Stimulated activated CD8-positive, alpha-beta memory T cell treated with anti-CD3 and anti-CD28 coated beads, Interleukin-12 subunit alpha, Interleukin-12 subunit beta, amount 100 ng/mL, for 4 hours (primary cell): Measurements from ENCODE around the gene SUSD4.
"Not testable (repeated sequence)": the region's sequence is repeated elsewhere in the genome, so short reads cannot be mapped to it uniquely, and the experiment has no call there.

Source experiments
- DNase-seq: peaks from one replicate; pipeline ENCODE4 v3.0.0-alpha.2; 2020; ENCODE audit warnings: low read depth

The SUSD4 gene

GRCh38 chr1:223291796-223292195 is 72.2 kb downstream of the SUSD4 start:
- DNase-seq, result no peak

GRCh38 chr1:223290397-223290796 is 73.6 kb downstream of the SUSD4 start:
- DNase-seq, result no peak

GRCh38 chr1:223289621-223290020 is 74.4 kb downstream of the SUSD4 start:
- no peak for DNase-seq

- no peak for DNase-seq
Observed at GRCh38 chr1:223288826-223289225, 75.2 kb downstream of the SUSD4 start.

GRCh38 chr1:223285452-223285851 is 78.5 kb downstream of the SUSD4 start:
- DNase-seq, result no peak

- not testable (repeated sequence) for DNase-seq
Observed at GRCh38 chr1:223283697-223284096, 80.3 kb downstream of the SUSD4 start.

- DNase-seq, result not testable (repeated sequence)
Observed at GRCh38 chr1:223278311-223278710, 85.7 kb downstream of the SUSD4 start.

- no peak for DNase-seq
Observed at GRCh38 chr1:223276029-223276428, 87.9 kb downstream of the SUSD4 start.

GRCh38 chr1:223273511-223273910 is 90.5 kb downstream of the SUSD4 start:
- no peak for DNase-seq

GRCh38 chr1:223271085-223271781 is 92.7 kb downstream of the SUSD4 start:
- no peak for DNase-seq

- DNase-seq, result no peak
Observed at GRCh38 chr1:223270155-223270554, 93.8 kb downstream of the SUSD4 start.

- DNase-seq, result no peak
Observed at GRCh38 chr1:223269006-223269405, 95.0 kb downstream of the SUSD4 start.

GRCh38 chr1:223266632-223267172 is 97.3 kb downstream of the SUSD4 start:
- DNase-seq, result no peak

GRCh38 chr1:223264983-223265908 is 98.7 kb downstream of the SUSD4 start:
- no peak for DNase-seq

GRCh38 chr1:223264529-223264928 is 99.4 kb downstream of the SUSD4 start:
- no peak for DNase-seq

GRCh38 chr1:223261914-223262313 is 102.1 kb downstream of the SUSD4 start:
- DNase-seq, result no peak

- no peak for DNase-seq
Observed at GRCh38 chr1:223260712-223261111, 103.3 kb downstream of the SUSD4 start.

GRCh38 chr1:223259462-223259861 is 104.5 kb downstream of the SUSD4 start:
- DNase-seq, result no peak

- no peak for DNase-seq
Observed at GRCh38 chr1:223258751-223259198, 105.2 kb downstream of the SUSD4 start.

- DNase-seq, result no peak
Observed at GRCh38 chr1:223257856-223258550, 106.0 kb downstream of the SUSD4 start.

- DNase-seq, result no peak
Observed at GRCh38 chr1:223256034-223256433, 107.9 kb downstream of the SUSD4 start.

- DNase-seq, result no peak
Observed at GRCh38 chr1:223253916-223254315, 110.1 kb downstream of the SUSD4 start.
